ENCODE data around the gene GEMIN4.
"Not testable (repeated sequence)": the region's sequence is repeated elsewhere in the genome, so short reads cannot be mapped to it uniquely, and the experiment has no call there.

Gene GEMIN4

GRCh38 chr17:700504-701094, 51.5 kb downstream of the GEMIN4 start:
- Histone ChIP-seq H3K27ac (ENCODE audit: low read depth, low read length) (no peak overlapping the region), H3K4me1 (ENCODE audit: control insufficient read depth, insufficient read depth, low read length, unreplicated experiment) (peaks cover 16% of the 10 kb centered on the region), H2AFZ (ENCODE audit: low read length, unreplicated experiment) (no peak overlapping the region), H3K79me2 (ENCODE audit: control insufficient read depth, insufficient read depth, low read length, unreplicated experiment) (peaks cover 32% of the 10 kb centered on the region), H3K4me3 (ENCODE audit: low read depth, low read length) (no peak overlapping the region), H3K36me3 (ENCODE audit: insufficient read depth, low read length) (no peaks in the 10 kb centered on the region), H3K27me3 (ENCODE audit: insufficient read depth, low read length) (no peaks in the 10 kb centered on the region)

DNA sequence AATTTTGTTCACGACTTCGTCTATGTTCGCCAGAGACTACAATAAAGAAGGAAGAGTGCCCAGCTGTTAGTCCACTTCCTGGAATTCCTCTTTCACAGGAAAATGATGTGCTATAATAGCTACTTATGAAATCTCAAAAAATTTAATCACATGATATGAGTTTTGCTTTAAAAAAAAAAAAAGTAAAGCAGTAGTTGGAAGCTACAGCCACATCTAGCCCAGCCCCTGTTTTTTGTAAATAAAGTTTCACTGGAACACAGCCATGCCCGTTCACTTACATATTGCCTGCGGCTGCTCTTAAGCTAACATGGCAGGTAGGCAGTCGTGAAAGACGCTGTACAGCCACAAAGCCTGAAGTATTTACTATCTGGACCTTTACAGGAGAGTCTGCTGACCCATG, 52.7 kb downstream of the GEMIN4 start:
- Histone ChIP-seq H3K4me3 (ENCODE audit: low read depth, low read length) (no peak overlapping the region), H3K27ac (ENCODE audit: low read depth, low read length) (no peak overlapping the region), H3K4me1 (ENCODE audit: control insufficient read depth, insufficient read depth, low read length, unreplicated experiment) (peaks cover 23% of the 10 kb centered on the region), H3K27me3 (ENCODE audit: insufficient read depth, low read length) (no peaks in the 10 kb centered on the region), H3K79me2 (ENCODE audit: control insufficient read depth, insufficient read depth, low read length, unreplicated experiment) (peaks cover 23% of the 10 kb centered on the region), H3K36me3 (ENCODE audit: insufficient read depth, low read length) (peaks cover 3% of the 10 kb centered on the region; the same call in 1 of the 2 replicates), H2AFZ (ENCODE audit: low read length, unreplicated experiment) (no peak overlapping the region)

DNA sequence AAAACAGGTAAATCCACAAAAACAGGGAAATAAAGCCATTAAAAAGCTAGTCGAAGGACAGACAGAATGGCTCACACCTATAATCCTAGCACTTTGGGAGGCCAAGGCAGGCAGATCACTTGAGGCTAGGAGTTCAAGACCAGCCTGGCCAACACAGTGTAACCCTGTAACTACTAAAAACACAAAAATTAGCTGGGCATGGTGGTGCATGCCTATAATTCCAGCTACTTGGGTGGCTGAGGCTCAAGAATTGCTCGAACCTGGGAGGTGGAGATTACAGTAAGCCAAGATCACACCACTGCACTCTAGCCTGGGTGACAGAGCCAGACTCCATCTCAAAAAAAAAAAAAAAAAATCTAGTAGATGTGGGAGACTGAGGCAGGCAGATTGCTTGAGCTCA, 54.0 kb downstream of the GEMIN4 start:
- H3K4me1 ChIP-seq (ENCODE audit: control insufficient read depth, insufficient read depth, low read length, unreplicated experiment): peaks cover 21% of the 10 kb centered on the region
- H3K79me2 ChIP-seq (ENCODE audit: control insufficient read depth, insufficient read depth, low read length, unreplicated experiment): peaks cover 14% of the 10 kb centered on the region
- H3K4me3 ChIP-seq (ENCODE audit: low read depth, low read length); H3K27me3 ChIP-seq (ENCODE audit: insufficient read depth, low read length); H3K36me3 ChIP-seq (ENCODE audit: insufficient read depth, low read length); H2AFZ ChIP-seq (ENCODE audit: low read length, unreplicated experiment); H3K27ac ChIP-seq (ENCODE audit: low read depth, low read length): not testable (repeated sequence)

DNA sequence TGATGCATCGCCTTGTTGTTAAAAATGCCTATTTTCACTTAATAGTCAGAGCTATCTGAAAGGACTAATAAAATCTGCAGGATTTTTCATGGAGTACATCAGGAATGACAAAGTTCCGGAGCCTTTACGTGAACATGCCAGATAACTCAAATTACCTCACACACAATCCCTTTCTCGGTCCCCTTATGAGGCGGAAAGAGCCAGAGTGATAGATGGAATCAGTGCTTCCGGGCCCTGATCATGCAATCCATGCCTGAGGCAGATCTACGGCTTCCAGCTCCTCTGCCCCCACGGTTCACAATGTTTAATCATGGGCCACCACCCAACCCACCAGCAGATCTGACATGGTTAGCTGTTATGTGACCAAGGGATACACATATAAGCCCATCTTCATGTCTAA, 54.4 kb downstream of the GEMIN4 start:
- Histone ChIP-seq H3K27me3 (ENCODE audit: insufficient read depth, low read length) (no peaks in the 10 kb centered on the region), H3K27ac (ENCODE audit: low read depth, low read length) (no peak overlapping the region), H3K36me3 (ENCODE audit: insufficient read depth, low read length) (peaks cover 3% of the 10 kb centered on the region; the same call in 1 of the 2 replicates), H3K4me3 (ENCODE audit: low read depth, low read length) (no peak overlapping the region), H2AFZ (ENCODE audit: low read length, unreplicated experiment) (no peak overlapping the region), H3K79me2 (ENCODE audit: control insufficient read depth, insufficient read depth, low read length, unreplicated experiment) (peaks cover 10% of the 10 kb centered on the region), H3K4me1 (ENCODE audit: control insufficient read depth, insufficient read depth, low read length, unreplicated experiment) (peaks cover 24% of the 10 kb centered on the region)

DNA sequence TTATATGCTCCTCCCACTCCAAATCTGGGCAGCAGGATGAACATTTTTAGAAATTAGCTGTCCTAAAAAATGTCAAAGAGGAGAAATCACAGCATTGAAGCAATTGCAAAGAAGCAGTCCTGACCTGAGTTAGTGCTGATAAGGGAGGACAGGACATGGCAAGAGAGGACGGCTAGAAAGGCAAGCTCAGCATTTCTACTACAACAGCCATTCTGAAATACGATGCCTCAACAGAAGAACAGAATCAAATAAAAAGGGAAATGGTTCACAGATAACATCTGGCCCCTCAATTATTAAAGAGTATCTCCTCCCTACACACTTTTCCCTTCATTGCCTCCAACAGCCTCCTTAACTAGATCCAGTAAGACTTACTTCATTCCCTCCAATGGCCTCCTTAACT, 55.7 kb downstream of the GEMIN4 start:
- Histone ChIP-seq H3K79me2 (ENCODE audit: control insufficient read depth, insufficient read depth, low read length, unreplicated experiment) (peaks cover 10% of the 10 kb centered on the region), H3K4me3 (ENCODE audit: low read depth, low read length) (no peak overlapping the region), H3K27me3 (ENCODE audit: insufficient read depth, low read length) (no peaks in the 10 kb centered on the region), H3K36me3 (ENCODE audit: insufficient read depth, low read length) (peaks cover 3% of the 10 kb centered on the region; the same call in 1 of the 2 replicates), H2AFZ (ENCODE audit: low read length, unreplicated experiment) (no peak overlapping the region), H3K27ac (ENCODE audit: low read depth, low read length) (0 out of 2 replicates have a peak overlapping the region, but pooled peaks have one; percentile 6), H3K4me1 (ENCODE audit: control insufficient read depth, insufficient read depth, low read length, unreplicated experiment) (peaks cover 37% of the 10 kb centered on the region)

Data from ACC112 (cell line).